Dermis blood vessel endothelial cell (primary cell): Measurements from ENCODE around the gene PMPCA. TPM values are rescaled to one million over a fixed set of nuclear protein-coding genes. Genes with fewer than 3 reads are reported as not detected.
A peak's percentile ranks its signal among the peaks of the same experiment; 100 is the strongest.
"Not testable (repeated sequence)": the region's sequence is repeated elsewhere in the genome, so short reads cannot be mapped to it uniquely, and the experiment has no call there.

Experiments used
- DNase-seq: peaks from one replicate; pipeline ENCODE4 v3.0.0; 2010
- total RNA-seq: library from RNA; depleted of rRNA; stranded (reverse); fragments of >200 nt; gene quantifications from 2 replicates; pipeline ENCODE4 v1.2.3, GENCODE V29; 2014

PMPCA gene
- total RNA-seq, 1 donor from 2014 or later = 40.2 TPM

- DNase-seq = no peak
Measured at GRCh38 chr9:136418182-136419091, 8.0 kb downstream of the PMPCA start.

DNA sequence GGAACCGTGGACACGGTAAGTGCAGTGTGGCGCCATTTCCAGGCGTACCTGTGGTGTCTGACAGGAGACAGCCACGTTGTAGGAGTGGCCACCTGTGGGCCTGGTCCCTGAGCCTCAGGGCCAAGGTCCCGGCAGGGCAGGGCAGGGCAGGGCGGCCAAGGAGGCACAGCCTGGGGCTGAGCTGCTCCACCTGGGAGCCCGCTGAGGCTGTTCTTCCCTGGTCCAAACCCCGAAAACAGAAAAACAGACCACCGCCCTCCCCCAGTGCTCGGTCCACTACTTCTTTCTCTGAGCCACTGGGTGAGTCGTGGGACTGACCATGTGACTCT, 8.6 kb downstream of the PMPCA start:
- DNase-seq = no peak

- DNase-seq = no peak
Measured at GRCh38 chr9:136421791-136422190, 11.3 kb downstream of the PMPCA start.

DNA sequence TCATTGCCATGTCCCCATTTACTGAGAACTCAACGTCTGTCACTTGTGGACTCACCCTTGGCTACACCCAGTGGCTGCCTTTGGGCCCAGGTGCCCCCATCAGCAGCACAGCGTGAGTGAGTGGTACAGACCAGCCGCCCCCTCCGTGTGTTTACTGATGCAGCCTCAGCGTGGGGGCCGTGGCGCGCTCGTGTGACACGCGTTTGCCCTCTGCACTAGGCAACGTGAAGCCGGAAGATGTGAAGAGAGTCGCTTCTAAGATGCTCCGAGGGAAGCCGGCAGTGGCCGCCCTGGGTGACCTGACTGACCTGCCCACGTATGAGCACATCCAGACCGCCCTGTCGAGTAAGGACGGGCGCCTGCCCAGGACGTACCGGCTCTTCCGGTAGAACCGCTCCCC, 12.4 kb downstream of the PMPCA start:
- no peak for DNase-seq

GRCh38 chr9:136423432-136424146, 13.1 kb downstream of the PMPCA start:
- no peak for DNase-seq

- DNase-seq = no peak
Measured at GRCh38 chr9:136424750-136425362, 14.4 kb downstream of the PMPCA start.

DNA sequence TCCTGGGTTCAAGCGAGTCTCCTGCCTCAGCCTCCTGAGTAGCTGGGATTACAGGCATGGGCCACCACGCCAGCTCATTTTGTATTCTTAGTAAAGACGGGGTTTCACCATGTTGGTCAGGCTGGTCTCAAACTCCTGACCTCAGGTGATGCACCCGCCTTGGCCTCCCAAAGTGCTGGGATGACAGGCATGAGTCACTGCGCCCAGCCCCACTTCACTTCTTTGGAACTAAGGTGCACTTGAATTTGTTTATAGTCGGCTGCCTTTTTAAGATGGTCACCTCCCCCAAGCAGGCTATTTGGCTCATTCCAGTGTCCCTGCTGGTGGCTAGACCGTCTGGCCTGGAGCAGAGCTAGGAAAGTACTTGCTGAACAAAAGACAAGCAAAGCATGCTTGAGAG, 14.9 kb downstream of the PMPCA start:
- DNase-seq = not testable (repeated sequence)

GRCh38 chr9:136426787-136427186, 16.3 kb downstream of the PMPCA start:
- DNase-seq = peak; percentile 63

DNA sequence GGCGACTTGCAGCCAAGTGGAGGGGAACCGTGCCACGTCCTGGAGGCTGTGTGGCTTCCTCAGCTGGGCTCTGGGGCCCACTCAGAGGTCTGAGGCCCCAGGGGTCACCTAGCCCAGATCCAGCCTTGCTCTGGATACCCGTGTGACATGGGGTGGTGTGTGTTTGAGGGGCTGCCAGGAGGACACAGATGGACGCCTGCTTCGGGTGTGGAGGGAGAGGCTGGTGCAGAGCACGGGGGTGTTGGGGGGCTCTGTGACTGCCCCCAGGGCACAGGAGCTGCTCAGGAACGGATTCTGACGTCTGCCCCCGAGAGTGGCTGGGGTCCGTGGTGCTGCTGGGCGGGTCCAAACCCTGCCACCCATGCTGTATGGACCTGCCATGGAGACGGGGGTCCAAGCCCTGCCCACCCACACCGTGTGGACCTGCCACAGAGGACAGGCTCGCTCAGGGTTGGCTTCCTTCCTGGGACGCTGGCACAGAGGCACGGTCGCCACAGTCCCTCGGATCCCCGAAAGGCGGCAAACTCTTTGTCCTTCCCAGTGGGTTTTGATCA, 18.7 kb downstream of the PMPCA start:
- no peak for DNase-seq

- DNase-seq = no peak
Measured at GRCh38 chr9:136429683-136430491, 19.4 kb downstream of the PMPCA start.

GRCh38 chr9:136430588-136431234, 20.3 kb downstream of the PMPCA start:
- DNase-seq = no peak

GRCh38 chr9:136431782-136432350, 21.4 kb downstream of the PMPCA start:
- DNase-seq = no peak

GRCh38 chr9:136432591-136432990, 22.1 kb downstream of the PMPCA start:
- DNase-seq = no peak

DNA sequence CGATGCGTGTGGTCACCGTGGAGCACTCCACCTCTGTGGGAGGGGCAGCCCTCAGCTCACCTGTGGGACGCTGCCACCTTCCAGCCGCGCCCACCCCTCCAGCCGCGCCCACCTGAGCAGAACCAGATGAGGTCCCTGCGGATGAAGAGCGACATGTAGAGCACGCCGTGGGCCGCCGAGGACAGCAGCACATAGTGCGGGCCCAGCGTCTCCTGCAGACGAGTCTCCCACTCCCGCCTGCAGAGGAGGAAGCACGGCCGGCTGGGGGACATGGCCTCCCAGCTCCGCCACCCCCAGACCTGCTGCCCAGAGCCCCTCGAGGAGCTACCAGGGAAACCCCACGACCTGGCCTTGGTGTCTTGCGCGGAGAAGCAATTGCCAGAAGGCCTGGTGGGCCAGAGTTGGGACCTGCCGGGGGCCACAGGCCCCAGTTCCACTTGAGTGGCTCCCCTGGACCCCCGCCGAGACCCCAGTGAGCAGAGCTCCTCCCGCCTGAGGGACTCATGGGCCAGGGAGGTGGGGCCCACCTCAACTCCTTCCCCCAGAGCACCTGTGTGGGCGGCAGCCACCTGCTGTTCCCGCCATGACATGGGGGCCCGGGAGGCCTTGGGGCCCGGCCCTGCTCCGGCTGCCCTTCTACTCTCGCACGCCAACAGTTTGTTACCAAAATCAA, 22.7 kb downstream of the PMPCA start:
- no peak for DNase-seq

- no peak for DNase-seq
Measured at GRCh38 chr9:136433849-136434579, 23.6 kb downstream of the PMPCA start.

GRCh38 chr9:136434580-136435169, 24.2 kb downstream of the PMPCA start:
- DNase-seq = no peak

- no peak for DNase-seq
Measured at GRCh38 chr9:136436055-136436634, 25.7 kb downstream of the PMPCA start.

- DNase-seq = no peak
Measured at GRCh38 chr9:136437430-136437829, 27.0 kb downstream of the PMPCA start.

DNA sequence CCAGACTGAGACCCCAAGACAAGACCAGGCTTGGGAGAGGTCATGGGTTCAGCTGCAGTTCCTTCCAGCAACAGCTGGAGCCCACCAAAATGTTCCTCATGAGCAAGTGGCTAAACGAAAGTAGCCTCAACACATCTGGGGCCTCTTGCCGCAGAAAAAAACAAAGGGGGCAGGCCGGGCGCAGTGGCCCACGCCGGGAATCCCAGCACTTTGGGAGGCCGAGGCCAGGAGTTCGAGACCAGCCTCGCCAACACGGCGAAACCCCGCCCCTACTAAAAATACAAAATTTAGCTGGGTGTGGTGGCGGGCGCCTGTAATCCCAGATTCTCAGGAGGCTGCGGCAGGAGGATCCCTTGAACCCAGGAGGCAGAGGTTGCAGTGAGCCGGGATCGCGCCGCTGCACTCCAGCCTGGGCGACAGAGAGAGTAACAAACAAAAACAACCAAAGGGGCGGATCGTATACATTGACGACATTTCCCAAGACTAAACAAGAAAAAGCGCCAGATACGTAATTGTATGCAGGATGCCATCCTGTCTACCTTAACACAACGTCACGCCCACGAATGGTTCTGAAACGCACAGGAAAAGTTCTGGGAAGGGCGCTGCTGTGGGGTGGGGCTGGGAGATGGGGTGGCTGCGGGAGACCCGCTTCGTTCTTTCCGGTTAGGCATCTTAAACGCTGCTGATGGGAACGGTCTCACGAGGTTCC, 27.5 kb downstream of the PMPCA start:
- no peak for DNase-seq
